AG09319 (cell line): ENCODE measurements around the gene MICAL2.

Experiments used
- DNase-seq: peaks from one replicate; pipeline ENCODE4 v3.0.0-alpha.2; 2010; ENCODE audit warnings: low read depth; ENCODE audit errors: extremely low read depth
- TF ChIP-seq, protein P1 (sequence below): IDR thresholded peaks from 2 replicates; pipeline ENCODE4 v1.5.1; 2011; ENCODE audit warnings: low read depth, mild to moderate bottlenecking, inconsistent platforms, low read length, moderate library complexity

Gene MICAL2

DNA sequence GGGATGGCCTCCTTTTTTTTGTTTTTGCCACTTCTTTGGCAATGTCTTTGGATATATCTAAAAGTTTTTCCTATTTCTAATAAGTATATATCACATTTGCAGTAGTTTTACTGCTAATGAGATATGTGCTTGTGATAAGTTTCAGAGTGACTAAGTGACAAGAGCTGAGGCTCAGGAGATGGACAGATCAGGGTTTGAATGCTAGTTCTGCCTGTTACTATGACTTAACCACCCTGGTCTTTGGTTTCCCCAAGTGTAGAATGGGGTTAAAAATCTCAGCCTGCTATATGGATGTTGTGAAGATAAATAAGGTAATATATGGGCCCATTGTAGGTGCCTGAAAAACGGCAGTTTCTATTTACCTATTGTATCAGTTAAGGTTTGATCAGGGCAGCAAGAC is 9.1 kb upstream of the MICAL2 start:
- TF ChIP-seq, protein P1, sequence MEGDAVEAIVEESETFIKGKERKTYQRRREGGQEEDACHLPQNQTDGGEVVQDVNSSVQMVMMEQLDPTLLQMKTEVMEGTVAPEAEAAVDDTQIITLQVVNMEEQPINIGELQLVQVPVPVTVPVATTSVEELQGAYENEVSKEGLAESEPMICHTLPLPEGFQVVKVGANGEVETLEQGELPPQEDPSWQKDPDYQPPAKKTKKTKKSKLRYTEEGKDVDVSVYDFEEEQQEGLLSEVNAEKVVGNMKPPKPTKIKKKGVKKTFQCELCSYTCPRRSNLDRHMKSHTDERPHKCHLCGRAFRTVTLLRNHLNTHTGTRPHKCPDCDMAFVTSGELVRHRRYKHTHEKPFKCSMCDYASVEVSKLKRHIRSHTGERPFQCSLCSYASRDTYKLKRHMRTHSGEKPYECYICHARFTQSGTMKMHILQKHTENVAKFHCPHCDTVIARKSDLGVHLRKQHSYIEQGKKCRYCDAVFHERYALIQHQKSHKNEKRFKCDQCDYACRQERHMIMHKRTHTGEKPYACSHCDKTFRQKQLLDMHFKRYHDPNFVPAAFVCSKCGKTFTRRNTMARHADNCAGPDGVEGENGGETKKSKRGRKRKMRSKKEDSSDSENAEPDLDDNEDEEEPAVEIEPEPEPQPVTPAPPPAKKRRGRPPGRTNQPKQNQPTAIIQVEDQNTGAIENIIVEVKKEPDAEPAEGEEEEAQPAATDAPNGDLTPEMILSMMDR = no peak
- DNase-seq = no peak

DNA sequence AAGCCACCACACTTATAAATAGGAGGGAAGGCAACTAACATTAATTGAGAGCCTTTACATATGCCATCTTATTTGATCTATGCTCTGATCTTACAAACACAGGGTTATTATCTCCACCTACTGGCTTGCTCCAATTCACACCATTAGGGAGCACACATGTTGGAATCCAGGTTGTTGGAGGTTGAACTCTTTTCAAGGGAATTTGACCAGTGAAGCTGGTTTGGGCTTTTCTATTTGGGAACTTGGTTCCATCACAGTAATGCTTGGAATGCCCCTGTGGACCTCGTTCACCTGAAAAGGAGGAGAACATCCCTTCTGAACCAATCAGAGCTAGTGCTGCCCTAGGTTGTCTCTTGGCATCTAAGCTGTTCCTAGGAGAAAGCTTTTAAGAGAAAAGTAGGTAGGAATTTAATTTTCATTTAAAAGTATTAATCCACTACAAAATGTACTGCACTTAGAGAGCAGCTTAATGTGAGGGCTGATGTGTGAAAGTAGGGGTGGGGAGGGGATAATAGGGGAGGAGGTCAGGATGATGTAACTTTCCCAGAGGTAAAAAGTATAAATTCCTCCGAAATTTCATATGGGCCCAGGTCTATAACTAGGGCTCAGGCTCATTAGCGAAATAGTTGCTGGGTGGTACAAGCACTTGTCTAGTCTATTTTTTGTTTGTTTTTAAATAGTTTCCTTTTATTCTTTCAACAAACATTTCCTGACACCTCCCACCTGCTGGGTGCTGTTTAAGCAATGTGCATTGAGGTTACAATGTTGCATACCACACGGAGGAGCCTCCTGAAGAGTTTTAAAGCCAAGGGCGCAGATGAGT is 7.6 kb upstream of the MICAL2 start:
- DNase-seq = no peak
- TF ChIP-seq, protein P1 = no peak

DNA sequence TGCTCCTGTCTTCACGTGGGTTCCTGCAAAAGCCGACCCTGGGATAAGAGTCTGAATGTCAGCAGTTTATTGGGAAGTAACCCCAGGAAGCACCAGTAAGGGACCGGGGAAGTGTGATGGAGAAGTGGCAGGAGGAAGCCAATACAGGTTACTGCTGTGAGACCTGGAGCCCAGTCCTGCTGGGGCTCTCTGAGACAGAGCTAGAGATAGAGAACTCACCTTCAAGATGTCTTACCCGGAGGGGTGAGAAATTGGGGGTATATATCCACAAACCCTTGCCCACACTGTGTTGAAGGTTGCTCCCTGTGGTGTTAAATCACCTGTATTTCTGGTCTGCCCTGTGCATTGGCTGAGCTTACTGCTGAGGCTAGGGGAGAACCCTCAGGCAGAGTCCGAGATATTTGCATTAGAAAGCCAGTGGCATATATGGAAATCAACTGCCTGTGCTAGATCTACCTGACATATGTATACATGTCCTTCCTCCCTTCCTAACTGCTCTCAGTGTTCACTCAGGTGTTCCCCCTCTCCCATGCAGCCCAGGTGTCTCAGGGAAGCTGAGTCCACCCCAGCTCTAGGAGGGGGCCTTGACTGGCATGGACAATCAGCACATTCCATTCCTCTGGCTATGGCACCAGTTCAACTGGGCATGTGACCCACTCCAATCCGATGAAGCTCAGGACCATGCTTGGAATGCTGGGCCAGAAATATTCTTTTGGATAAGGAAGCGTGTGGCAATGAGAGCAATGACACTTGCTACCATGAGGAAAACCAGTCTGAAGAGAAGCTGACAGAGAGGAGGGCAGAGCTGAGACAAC is 6.8 kb upstream of the MICAL2 start:
- DNase-seq = no peak
- TF ChIP-seq, protein P1 = no peak

DNA sequence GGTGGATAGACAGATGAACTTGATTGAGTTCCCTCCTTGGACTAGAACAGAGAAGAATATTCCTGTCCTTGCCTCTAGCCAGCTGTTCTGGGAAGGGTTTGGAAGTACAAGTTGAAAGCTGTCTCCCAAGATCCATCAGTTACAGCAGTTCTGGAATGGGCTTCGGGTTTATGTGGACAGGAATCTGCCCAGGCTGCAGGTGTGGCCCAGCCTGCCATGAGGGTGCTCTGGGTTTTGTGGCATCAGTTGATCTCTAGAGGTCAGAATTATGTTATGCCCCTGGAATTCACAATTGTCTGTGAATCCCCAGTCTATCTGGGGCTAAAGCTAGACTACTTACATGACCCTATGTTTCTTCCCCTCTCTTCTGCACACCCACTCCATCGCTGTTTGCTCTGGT is 4.9 kb upstream of the MICAL2 start:
- TF ChIP-seq, protein P1 = no peak
- no peak for DNase-seq

DNA sequence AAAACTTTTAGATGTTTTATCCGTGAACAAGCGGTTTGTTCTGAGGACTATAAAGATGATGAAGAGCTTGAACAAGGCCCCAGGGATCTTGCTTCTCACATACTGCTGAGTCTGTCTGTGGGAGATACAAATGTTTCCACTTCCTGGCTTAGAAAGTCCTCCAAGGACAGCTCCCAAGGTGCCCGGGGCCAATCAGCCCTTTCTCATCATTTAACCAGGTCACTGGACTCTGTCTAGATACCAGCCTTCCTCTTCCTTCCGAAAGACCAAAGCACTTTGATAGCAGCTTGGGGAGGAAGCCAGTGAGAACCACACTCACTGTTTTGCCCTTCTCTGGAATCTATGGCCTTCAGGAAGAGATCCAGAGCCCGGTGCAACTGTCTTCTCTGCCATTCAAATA is 4.3 kb upstream of the MICAL2 start:
- DNase-seq = no peak
- TF ChIP-seq, protein P1 = no peak

DNA sequence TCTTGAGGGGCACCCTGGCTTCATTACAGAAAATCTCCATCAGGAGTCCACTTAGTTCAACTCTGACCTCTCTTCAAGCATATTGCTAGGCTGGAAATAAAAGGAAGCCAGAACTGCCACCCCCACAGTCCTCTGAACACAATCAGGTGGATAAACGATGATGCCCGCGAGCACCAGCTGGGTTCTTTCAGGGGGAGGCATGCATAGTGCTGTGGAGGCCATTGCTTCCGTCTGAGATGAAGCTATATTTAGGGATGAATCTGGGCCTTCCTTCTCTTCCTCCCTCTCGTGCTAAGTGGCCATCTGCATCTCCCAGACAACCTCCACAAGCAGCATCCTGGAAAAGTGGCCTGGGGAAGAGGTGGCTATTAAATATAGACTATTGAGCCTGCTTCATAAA is 3.9 kb upstream of the MICAL2 start:
- DNase-seq = no peak
- TF ChIP-seq, protein P1 = no peak

DNA sequence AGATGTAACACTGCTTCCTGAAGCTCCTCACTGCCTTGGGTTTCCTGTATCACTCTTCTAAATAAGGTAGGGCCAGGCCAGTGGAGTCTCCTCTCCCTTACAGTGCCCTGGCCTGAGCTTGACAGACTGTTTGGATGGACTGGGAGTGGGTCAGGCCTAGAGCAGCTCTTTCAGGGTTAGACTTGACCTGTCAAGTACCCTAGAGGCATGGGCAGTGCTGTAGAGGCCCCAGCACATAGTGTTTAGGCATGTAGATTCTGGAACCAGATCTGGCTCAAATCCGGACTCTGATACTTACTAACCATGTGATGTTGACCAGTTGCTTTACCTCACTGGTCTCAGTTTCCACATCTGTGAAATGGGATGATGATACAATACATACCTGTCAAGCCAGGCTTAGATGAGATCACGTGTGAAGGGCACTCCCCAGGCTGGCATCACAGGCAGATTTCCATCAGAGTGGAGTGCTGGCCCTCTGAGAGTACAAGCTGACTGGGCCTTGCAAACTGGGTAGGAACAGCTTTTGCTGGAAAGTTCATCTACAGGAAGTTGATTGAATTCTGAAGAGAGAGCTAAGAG is 1.4 kb upstream of the MICAL2 start:
- DNase-seq = no peak
- TF ChIP-seq, protein P1 = no peak
